NCI-H2029 (cell line): ENCODE measurements around the gene PRKCZ.
A peak's percentile ranks its signal among the peaks of the same experiment; 100 is the strongest.

ENCODE experiments used
- DNase-seq: peaks from one replicate; lab custom pipeline; 2025; lab: John Stamatoyannopoulos, UW

The PRKCZ gene

DNA sequence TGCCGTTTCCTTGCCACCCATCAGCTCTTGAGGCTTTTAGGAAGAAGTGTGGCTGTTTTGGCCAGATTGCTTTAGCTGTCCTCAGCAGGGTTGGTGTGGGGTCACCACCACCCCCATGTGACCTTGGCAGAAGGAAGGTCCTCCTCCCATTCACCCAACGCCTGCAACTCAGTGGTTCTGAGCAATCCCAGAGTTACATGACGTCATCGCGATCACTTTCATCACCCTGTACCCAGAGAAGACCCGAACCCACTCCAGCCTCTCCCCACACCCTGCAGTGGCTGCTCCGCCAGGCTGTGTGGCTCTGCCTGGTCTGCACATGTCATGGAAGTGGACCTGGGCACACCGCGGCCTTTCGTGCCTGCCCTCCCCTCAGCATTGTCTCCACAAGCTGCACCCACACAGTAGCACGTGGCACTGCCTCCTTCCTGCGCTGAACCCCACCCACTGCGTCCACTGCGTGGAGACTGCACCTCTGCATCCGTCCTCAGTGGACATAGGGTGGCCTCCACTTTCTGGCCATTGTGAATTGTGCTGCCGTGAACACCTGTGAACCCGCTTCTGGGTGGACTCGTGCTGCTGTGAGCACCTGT lies 127.8 kb downstream of the PRKCZ start:
- DNase-seq: no peak

DNA sequence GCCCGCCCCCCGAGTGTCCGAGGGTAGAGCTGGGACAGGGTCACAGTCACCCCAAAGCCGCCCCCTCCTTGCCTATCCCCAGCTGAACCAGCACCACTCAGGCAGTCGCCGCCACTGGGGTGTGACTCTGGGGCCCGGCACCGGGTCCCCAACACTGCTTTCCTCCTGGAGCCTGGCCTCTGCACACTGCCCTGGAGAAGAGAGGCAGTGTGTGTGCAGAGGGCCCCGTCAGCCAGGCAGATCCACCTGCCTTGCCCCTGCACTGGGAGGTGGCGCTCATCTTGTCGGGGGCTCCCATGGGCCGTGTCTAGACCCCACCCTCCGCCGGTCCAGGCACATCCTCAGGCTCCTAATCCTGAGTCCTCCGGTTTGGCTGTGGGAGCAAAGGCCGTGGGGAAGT lies 128.7 kb downstream of the PRKCZ start:
- no peak for DNase-seq

DNA sequence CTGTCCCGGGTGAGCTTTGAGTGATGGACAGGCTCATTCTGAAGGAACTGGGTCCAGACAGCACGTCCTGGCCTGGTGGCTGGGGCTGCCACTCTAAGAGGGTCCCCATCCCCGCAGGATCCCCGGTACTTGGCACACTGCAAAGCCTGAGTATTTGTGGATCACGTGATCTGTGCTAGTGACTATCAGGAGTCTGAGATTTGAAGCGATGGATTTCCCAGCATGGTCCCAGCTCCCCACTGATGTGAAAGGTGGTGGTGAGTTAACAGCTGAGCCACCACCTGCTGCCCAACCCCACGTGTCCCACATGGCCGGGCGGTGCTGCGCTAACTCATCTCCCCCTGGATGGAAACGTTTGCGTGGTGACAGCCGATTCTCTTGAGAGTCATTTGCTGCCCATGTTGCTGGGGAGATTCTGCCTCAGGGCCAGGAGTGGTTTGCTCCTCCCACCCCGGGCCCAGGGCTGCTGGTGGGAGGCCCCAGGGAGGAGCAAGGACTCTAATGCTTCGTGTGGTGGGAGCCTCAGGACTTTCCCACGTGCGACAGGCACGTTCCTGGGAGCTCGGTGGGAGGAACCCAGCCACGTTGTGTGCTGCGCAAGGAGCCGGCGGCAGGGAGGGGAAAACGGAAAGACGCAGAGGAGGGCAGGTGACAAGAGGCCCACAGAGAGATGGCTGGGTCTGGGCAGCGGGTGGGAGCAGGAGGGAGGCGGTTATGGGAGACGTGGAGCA lies 129.2 kb downstream of the PRKCZ start:
- no peak for DNase-seq

DNA sequence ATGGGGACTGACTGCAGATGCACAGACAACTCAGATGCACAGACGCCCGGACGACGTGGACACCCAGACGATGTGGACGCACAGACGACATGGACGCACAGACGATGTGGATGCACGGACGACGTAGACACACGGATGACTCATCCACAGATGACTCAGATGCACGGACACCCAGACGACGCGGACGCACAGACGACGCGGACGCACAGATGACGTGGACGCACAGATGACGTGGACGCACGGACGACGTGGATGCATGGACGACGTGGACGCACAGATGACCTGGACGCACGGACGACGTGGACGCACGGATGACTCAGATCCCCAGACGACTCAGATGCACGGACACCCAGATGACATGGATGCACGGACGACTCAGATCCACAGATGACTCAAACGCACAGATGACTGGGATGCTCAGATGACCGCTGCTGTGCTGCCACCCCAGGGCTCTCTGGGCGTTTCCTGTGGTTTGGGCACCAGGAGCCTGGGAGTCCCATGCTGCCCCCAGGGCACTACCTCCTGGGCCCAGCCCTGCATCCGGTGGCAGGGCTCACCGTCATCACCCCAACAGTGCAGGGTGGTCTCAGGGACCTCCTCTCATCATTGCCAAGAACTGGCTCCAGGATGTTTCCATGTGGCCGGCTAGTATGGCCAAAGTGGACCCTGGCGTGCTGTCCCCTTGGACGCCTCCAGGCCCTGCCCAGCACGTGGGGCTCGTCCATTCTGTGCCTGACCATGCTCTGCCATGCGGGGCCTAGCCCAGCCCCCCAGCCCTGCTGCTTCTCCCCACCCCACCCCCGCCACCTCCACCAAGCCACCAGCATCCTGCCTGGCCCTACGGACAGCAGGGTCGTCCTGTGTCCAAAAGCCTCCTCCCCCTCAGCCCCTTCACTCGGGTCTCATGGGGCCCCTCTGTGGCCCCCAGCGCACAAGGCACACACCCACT lies 130.4 kb downstream of the PRKCZ start:
- no peak for DNase-seq

DNA sequence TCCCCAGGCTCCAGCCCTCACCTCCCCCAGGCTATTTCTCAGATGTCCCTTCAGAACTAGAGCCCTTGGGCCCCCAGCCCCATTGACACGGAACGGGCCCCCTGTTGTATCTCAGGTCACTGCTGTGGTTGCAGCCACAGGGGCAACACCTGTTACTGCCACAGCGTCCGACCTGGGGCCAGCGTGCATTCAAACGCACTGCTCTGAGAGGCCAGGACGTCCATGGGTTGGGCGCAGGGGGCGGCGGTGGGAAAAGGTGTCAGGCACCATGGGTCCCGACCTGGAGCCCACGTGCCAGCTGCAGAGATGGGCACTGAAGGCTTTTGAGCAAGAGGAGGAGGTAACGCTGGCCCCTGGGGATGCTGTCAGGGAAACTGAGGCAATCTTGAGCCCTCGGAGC lies 131.1 kb downstream of the PRKCZ start:
- DNase-seq: no peak

DNA sequence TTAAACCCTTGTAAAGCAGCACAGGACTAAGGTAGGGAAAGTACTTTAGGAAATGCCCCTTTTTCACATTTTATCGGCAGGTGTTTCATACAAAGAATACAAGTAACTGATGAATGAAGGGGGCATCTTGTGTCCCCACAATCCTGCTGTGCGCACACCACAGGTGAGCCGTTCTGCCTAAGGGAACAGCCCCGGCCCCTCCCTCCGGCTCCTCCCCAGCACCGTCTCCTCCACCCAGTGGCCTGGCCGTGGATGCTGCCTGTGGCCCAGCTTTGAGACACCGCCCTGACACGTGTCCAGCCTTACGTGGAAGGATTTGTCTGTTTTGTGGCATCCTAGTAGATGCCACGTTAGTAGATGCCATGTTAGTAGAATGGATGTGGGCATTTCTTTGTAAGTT lies 131.5 kb downstream of the PRKCZ start:
- no peak for DNase-seq

DNA sequence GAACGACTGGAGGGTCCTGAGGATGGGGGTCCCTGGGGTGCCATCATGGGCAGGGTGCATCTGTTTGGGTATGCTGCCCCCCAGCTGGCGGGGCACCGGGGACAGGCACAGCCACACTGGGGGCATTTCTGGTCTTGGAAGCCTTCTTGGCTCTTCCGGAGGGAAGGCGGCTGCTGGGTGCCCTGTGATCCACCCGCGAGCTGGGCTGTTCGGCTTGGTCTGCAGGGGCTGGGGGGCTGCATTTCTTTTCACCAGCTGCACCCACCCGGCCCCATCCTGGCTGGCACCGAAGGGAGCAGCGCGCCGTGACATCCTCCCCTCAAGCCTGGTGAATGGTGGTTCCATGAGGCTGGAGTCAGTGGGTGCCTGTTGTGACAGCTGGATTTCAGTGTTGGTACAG lies 132.2 kb downstream of the PRKCZ start:
- DNase-seq: no peak

DNA sequence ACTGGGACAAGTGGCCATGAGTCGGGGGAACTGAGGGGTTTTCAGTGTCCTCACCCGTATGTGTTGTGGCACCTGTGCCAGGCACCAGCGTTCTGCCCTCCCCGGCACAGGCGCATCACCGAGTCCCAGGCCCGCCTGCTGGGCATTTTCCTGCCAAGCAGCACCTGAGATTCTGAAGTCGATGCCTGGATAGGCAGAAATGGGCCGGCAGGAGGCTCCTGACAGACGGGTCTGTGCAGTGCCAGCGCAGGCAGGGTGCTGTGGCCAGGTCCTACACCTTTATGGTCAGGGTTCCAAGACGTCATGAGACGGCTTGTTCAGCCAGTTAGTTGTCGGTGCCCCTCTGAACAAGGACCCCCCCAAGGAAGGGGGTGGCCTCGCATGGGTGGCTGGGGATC lies 133.7 kb downstream of the PRKCZ start:
- no peak for DNase-seq

DNA sequence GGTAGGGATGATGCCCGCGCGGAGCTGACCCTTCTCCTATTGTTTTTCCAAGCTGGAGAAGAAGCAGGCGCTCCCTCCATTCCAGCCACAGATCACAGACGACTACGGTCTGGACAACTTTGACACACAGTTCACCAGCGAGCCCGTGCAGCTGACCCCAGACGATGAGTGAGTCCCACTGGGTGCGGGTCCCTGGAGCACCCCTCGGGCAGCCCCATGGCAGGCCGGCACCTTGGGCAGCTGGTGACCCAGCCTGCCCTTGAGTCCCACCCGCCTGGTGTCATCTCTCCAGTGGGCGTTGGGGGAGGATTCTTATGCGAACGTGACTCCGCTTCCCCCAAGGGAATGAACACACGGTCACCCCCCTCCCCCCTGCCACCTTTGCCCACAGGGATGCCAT lies 134.3 kb downstream of the PRKCZ start:
- DNase-seq: no peak

DNA sequence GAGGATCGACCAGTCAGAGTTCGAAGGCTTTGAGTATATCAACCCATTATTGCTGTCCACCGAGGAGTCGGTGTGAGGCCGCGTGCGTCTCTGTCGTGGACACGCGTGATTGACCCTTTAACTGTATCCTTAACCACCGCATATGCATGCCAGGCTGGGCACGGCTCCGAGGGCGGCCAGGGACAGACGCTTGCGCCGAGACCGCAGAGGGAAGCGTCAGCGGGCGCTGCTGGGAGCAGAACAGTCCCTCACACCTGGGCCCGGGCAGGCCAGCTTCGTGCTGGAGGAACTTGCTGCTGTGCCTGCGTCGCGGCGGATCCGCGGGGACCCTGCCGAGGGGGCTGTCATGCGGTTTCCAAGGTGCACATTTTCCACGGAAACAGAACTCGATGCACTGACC lies 134.7 kb downstream of the PRKCZ start:
- no peak for DNase-seq

DNA sequence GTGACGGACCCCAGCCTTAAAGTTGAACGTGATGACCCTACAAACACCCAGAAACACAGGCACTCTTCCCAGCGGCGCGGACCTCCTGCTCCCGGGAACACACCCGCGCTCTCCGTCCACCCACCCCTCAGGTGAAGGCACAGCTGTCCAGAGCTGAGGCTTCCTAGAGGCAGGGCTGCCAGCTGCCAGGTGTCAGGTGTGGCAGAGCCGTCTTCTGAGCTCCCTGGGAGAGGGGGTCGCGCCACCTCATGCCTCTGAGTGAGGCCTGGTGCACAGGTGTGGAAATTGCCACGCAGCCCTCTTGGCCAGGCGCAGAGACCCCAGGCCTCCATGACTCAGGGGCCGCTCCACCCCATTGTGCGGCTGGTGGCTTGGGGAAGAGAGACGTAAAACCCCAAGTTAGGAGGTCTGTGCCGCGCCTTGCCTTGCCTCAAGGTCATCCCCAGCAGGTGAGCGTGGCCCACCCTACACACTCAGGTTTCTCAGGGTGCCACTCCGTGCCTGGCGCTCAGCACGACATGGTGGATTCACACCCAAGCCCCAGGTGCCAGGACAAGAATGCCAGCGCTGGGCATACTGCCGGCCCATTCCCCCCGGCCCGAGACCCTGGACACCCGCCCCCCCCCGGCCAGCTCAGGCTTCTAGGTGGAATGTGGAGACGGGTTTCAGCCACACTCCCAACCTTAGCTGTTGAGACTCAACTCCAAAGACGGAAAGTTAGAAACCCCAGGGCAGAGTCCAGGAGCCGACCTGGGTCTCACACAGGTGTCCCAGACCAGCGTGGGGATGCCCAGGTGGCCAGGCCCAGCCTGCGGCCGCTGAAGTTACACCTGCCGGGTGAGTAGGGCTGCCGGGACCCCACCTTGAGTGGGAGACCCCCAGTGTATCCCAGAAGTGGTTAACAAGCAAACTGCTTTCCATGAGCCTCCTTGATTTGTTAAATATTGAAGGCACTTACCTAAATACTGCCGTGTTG lies 136.0 kb downstream of the PRKCZ start:
- DNase-seq: no peak

DNA sequence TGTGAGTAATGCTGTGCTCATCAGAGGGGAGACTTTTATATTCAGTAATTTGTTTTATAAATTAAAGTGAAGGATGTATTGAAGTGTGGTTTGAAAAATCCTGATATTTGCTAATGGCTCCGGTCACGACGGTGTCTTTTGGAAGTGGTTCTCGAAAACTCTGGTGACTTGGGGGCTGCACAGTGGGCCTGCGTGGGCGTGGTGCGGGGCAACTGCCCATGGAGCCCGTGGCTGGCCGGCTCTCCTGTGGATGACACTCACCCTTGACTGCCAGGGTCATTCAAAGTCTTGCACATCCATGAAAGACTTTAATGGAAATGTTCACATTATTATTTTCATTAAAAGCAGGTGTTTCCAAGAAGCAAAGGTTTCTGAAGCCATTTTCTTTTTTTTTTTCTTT lies 136.7 kb downstream of the PRKCZ start:
- no peak for DNase-seq

DNA sequence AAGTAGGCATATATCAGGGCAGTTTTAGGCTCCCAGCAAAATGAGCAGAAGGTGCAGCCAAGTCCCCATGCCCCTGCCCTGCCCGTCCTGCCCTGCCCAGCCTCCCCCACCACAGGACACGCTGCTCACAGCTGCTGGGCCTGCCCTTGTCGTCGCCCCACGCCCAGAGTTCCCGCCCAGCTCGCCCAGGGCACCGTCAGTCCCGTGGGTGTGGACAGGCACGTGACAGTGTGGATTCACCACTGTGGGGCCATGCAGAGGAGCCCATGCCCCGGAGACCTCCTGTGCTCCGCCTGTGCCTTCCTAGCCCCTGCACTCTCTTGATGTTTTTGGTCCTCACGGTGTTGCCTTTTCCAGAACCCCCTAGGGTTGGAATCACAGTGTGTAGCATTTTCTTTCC lies 137.4 kb downstream of the PRKCZ start:
- DNase-seq: no peak

DNA sequence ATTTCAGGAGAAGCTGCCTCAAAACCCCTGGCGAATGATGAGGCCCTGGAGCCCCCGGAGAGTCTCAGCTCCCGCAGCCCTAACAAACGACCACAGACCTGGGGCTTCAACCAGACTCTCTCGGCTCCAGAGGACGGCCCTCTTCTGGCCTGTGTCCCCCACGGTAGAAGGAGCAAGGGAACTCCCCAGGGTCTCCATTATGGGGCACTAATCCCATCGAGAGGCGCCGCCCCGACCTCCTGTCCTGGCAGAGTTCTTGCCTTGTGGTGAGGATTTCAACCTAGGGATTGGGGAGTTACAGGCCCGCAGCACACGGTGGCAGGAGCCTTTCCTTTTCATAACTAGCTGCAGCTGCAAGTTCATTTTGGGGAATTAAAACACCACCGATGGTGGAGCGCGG lies 138.1 kb downstream of the PRKCZ start:
- no peak for DNase-seq

DNA sequence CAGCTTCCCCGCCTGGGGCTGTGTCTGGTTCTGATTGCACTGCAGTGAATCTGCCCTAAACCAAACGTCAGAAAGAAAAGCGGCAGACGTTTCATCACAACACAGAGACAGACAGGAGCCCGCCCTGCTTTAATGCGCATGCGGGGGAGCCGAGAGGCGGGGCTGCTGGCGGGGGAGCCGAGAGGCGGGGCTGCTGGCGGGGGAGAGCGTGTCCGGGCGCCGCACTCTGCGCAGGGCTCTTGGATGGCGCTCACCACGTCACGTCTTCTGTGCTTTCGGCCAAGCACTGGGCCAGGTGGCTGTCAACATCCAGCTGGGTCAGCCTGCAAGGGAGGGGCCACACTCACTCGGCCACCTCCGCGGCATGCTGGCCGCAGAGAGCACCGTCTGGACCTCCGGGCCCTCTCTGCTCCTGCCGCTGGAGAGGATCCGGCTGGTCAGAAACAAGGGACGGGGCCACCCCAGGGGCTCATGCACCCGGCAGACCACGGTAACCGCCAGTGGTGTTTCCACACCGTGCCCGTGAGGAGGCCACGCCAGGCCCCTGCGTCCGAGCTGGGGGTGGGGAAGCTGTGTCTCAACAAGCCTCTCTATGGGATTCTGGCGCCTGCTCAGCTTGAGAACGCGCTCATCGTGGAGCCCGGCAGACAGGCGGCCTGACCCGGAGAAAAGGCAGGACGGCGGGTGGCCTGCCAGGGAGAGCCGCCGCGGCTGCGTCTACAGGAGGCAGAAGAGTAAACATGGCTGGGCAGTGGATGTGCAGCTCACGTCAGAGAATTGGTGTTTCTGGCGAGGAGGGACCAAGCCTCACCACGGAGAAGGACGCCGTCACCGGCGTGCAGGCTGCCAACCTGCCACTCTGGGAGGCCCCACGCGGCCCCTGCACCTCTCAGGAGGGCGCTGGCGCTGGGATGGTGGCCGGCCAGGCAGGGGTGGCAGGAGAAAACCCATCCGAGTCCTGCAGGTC lies 139.5 kb downstream of the PRKCZ start:
- DNase-seq: peak; percentile 91

DNA sequence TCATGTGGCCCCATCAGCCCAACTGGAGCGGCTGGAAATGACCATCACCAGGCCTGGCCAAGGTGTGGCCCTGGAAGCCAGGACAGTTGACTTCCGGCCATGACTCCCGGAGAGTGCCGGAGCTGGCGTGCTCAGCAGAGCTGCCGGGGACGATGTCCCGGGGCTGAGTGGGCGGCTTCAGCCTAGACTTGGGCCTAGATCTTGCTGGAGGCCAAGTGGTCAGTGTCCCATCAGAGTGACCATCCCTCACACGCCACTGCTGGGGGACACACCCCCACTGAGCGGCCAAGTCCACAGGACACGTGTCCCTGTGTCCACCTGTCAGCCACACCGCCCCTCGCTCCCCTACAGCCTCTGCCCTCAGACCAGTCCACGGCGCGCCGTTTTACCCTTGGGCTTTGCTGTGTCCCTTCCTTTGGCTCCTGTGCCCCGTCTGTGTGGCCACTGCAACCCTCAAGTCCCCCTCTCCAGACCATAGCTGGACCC lies 140.3 kb downstream of the PRKCZ start:
- DNase-seq: no peak

DNA sequence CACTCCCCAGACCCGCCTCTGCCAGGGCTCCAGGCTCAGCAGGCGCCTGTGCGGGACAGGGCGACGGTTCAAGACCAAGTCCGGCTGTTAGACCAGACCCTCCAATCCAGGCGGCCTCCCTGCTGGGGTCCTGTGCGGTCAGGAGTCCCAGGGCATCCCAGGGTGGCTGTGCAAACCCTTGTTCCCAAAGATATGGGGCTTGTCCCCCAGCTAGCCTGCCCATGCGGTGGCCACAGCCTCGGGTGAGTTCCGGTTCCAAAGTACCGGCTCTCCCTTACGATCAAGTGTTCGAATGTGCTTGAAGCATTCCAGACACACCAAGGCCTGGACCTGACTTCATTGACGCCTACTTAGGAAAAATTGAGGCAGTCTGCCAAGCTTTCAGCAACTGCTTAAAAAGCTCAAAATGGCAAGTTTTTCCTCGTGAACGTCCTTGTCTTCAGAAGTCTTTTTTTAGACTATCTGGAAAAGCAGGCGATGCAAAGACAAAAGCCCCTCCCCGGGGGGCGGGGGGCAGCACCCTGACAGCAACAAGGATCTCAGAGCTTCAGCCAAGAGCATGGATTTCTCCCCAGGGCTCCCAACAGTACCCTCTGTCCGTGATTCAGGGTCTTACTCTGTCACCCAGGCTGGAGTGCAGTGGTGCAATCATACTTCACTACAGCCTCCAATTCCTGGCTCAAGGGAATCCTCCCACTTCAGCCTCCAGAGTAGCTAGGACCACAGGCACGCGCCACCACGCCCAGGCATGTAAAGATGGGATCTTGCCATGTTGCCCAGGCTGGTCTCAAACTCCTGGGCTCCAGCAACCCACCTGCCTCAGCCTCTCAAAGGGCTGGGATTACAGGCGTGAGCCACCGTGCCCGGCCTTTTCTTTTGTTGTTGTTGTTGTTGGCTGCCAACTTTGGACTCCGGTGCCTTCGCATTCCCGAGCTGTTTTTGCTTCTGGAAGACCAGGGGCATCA lies 142.1 kb downstream of the PRKCZ start:
- no peak for DNase-seq

DNA sequence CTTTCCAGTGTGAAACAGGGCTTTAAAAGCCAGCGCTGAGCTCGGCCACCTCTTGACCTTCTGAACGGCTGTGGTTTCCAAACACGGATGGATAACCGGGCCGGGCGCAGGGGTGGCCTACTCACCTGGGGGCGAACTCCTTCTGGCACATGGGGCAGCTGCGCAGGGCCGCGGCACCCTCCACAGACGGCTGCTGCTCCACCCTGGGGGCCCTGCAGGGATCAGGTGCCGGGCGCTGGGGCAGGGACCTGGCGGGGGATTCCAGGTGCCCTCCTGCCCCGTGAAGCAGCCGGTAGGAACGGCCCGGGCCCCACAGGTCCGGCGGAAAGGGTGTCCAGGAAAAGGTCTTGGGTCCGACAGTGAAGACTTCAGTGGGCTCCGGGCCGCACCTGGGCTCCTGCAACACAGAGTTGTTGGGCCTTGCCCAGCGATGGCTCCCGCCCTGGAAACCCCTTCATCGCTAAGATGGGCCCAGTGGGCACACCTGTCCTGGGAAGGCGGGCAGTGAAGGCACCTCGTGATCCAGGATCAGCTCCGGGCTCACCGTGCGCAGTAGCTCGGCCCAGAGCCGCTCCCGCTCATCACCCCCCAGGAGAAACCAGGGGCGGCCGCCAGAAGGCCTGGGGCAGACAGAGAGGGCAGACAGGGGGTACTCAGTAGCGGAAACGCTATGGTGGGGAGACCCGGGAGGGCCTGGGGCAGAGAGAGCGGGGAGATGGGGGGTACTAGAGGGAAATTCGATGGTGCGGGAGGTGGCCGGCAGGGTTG lies 143.5 kb downstream of the PRKCZ start:
- no peak for DNase-seq
